Keratinocyte (primary cell): Measurements from ENCODE around the gene IFNG-AS1.

ENCODE experiments used
- EZH2 ChIP-seq: IDR thresholded peaks from one replicate; pipeline ENCODE4 v1.6.1; 2012; ENCODE audit warnings: inconsistent platforms, mild to moderate bottlenecking, low read length, moderate library complexity
- TF ChIP-seq, protein P1 (sequence below), 3 experiments: IDR thresholded peaks in 1 of 3; conservative IDR thresholded peaks in 1 of 3; optimal IDR thresholded peaks in 1 of 3; 2 replicates in 2 of 3; 3 replicates in 1 of 3; pipeline versions ENCODE3 to v1.5.1; 2011; ENCODE audit warnings: low read length in 3 of 3, mild to moderate bottlenecking in 3 of 3, moderate library complexity in 2 of 3, control low read depth in 1 of 3, inconsistent platforms in 1 of 3; ENCODE audit not compliant: insufficient read depth in 2 of 3; ENCODE audit errors: extremely low read depth in 1 of 3

DNA sequence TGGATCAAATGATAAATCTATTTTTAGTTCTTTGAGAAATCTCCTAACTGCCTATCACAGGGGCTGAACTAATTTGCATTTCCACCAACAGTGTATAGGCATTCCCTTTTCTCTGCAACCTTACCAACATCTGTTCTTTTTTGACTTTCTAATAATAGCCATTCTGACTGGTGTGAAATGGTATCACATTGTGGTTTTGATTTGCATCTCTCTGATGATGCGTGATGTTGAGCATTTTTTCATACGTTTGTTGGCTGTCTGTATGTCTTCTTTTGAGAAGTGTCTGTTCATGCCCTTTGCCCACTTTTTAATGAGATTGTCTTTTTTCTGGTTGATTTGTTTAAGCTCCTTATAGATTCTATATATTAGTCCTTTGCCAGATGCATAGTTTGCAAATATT, 67.1 kb downstream of the IFNG-AS1 start:
- TF ChIP-seq, protein P1, sequence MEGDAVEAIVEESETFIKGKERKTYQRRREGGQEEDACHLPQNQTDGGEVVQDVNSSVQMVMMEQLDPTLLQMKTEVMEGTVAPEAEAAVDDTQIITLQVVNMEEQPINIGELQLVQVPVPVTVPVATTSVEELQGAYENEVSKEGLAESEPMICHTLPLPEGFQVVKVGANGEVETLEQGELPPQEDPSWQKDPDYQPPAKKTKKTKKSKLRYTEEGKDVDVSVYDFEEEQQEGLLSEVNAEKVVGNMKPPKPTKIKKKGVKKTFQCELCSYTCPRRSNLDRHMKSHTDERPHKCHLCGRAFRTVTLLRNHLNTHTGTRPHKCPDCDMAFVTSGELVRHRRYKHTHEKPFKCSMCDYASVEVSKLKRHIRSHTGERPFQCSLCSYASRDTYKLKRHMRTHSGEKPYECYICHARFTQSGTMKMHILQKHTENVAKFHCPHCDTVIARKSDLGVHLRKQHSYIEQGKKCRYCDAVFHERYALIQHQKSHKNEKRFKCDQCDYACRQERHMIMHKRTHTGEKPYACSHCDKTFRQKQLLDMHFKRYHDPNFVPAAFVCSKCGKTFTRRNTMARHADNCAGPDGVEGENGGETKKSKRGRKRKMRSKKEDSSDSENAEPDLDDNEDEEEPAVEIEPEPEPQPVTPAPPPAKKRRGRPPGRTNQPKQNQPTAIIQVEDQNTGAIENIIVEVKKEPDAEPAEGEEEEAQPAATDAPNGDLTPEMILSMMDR (optimal IDR thresholded peaks at IDR 0.05 in 1 of 3, IDR thresholded peaks at IDR 0.05 in 1 of 3, conservative IDR thresholded peaks at IDR 0.05 in 1 of 3; ENCODE audit: extremely low read depth in 1 of 3, insufficient read depth in 2 of 3, low read length in 3 of 3) = no peak
- TF ChIP-seq EZH2 = no peak
